CD4-positive, alpha-beta T cell treated with Interleukin-6 at 100 ng/mL for 8 hours (primary cell): Measurements from ENCODE around the gene PSMB8.

Experiments used
- DNase-seq: peaks from one replicate; pipeline ENCODE4 v3.0.0-alpha.2; 2020; ENCODE audit warnings: mixed read lengths, low spot score

The PSMB8 gene

GRCh38 chr6:32855467-32856174, 11.8 kb upstream of the PSMB8 start:
- no peak for DNase-seq

GRCh38 chr6:32854376-32855178, 10.7 kb upstream of the PSMB8 start:
- DNase-seq: peak; percentile 59

- peak; percentile 93 for DNase-seq
These were observed 9.9 kb upstream of the PSMB8 start, which contains the start of the genes PSMB9 and TAP1 for GRCh38 chr6:32853541-32854375. Gene PSMB9 (plus strand): TSS chr6:32854192. CDS start chr6:32854230, 38 bp downstream. Gene TAP1 (minus strand): TSS chr6:32853704. CDS start chr6:32853636, 68 bp downstream.

GRCh38 chr6:32852844-32853540, 9.1 kb upstream of the PSMB8 start:
- no peak for DNase-seq

GRCh38 chr6:32852018-32852843, 8.4 kb upstream of the PSMB8 start:
- DNase-seq: no peak

GRCh38 chr6:32851025-32851424, 7.2 kb upstream of the PSMB8 start:
- no peak for DNase-seq

GRCh38 chr6:32849126-32849525, 5.3 kb upstream of the PSMB8 start:
- no peak for DNase-seq

GRCh38 chr6:32847795-32848194, 3.9 kb upstream of the PSMB8 start:
- no peak for DNase-seq

GRCh38 chr6:32847004-32847403, 3.2 kb upstream of the PSMB8 start:
- DNase-seq: no peak

- DNase-seq: peak; percentile 55
These were observed 1.6 kb upstream of the PSMB8 start for GRCh38 chr6:32845384-32845884.

GRCh38 chr6:32844839-32845383, 1.1 kb upstream of the PSMB8 start:
- peak; percentile 33 for DNase-seq

GRCh38 chr6:32843331-32843978, 392 bp downstream of the PSMB8 start:
- no peak for DNase-seq

GRCh38 chr6:32842690-32843089, 1.2 kb downstream of the PSMB8 start:
- no peak for DNase-seq

- DNase-seq: no peak
These were observed 1.7 kb downstream of the PSMB8 start for GRCh38 chr6:32842021-32842650.

GRCh38 chr6:32840604-32841246, 3.1 kb downstream of the PSMB8 start:
- DNase-seq: no peak

GRCh38 chr6:32839356-32839755, 4.5 kb downstream of the PSMB8 start:
- no peak for DNase-seq

GRCh38 chr6:32838114-32838958, 5.5 kb downstream of the PSMB8 start, which contains the start of gene TAP2:
Gene TAP2 (minus strand): TSS chr6:32838739. CDS start chr6:32838233, 506 bp downstream.
- peak; percentile 96 for DNase-seq

- DNase-seq: no peak
These were observed 6.2 kb downstream of the PSMB8 start for GRCh38 chr6:32837651-32838113.
